Panc1 (cell line): ENCODE data around the gene TBCB.

Experiments
- CTCF ChIP-seq: fragments of 450-650 bp; IDR thresholded peaks from 2 replicates; pipeline ENCODE4 v1.5.1; 2017; ENCODE audit warnings: mild to moderate bottlenecking
- POLR2AphosphoS5 ChIP-seq: IDR thresholded peaks from 2 replicates; pipeline ENCODE4 v1.6.1; 2012; ENCODE audit warnings: mild to moderate bottlenecking, low read depth, low read length, moderate library complexity
- SIN3A ChIP-seq: IDR thresholded peaks from 2 replicates; pipeline ENCODE4 v1.6.1; 2012; ENCODE audit warnings: low read depth, mild to moderate bottlenecking, low read length, moderate library complexity, borderline replicate concordance; ENCODE audit not compliant: insufficient read depth
- TCF7L2 ChIP-seq: IDR thresholded peaks from 2 replicates; pipeline ENCODE4 v1.6.1; 2011; ENCODE audit warnings: mild to moderate bottlenecking, low read depth, low read length, inconsistent platforms
- TF ChIP-seq, protein P1 (sequence below), 2 experiments: IDR thresholded peaks; 2 replicates each; pipeline ENCODE4 v1.6.1; 2011 to 2012; ENCODE audit warnings: low read depth in 2 of 2, control low read depth in 1 of 2, low read length in 1 of 2, mild to moderate bottlenecking in 1 of 2, moderate library complexity in 1 of 2; ENCODE audit not compliant: insufficient read depth in 1 of 2

DNA sequence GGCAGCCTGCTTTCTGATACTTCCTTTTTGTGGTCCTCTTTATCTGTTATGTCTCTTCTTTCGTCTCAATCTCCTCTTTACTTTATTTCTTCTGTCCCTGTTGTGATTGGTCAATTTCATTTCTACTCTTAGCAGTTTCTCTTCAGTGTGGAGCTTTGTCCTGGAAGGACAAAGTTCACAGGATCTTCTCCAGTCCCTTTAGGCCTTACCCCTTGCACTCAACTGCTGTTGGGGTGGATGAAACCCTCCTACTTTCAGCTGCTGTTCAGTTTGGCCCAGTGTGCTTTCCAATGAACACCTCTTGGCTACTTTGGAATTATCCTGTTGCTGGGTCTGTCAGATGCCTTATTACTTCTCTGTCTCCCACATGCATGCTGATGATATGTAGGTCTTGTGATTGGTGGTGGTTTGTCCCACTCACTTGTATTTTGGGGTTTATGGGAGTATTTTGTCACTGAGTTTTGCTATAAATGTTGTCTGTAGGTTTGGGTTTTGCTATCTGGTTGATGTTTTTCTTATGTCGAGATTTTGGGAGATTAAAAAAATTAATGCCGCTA, 35.8 kb upstream of the TBCB start:
- TF ChIP-seq CTCF (no peak), POLR2AphosphoS5 (no peak), SIN3A (no peak), TCF7L2 (no peak)
- TF ChIP-seq, protein P1, sequence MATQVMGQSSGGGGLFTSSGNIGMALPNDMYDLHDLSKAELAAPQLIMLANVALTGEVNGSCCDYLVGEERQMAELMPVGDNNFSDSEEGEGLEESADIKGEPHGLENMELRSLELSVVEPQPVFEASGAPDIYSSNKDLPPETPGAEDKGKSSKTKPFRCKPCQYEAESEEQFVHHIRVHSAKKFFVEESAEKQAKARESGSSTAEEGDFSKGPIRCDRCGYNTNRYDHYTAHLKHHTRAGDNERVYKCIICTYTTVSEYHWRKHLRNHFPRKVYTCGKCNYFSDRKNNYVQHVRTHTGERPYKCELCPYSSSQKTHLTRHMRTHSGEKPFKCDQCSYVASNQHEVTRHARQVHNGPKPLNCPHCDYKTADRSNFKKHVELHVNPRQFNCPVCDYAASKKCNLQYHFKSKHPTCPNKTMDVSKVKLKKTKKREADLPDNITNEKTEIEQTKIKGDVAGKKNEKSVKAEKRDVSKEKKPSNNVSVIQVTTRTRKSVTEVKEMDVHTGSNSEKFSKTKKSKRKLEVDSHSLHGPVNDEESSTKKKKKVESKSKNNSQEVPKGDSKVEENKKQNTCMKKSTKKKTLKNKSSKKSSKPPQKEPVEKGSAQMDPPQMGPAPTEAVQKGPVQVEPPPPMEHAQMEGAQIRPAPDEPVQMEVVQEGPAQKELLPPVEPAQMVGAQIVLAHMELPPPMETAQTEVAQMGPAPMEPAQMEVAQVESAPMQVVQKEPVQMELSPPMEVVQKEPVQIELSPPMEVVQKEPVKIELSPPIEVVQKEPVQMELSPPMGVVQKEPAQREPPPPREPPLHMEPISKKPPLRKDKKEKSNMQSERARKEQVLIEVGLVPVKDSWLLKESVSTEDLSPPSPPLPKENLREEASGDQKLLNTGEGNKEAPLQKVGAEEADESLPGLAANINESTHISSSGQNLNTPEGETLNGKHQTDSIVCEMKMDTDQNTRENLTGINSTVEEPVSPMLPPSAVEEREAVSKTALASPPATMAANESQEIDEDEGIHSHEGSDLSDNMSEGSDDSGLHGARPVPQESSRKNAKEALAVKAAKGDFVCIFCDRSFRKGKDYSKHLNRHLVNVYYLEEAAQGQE (IDR thresholded peaks at IDR 0.05; ENCODE audit: insufficient read depth in 1 of 2, low read depth in 2 of 2, low read length in 1 of 2), result no peak
